HG03095 (cell line): ENCODE measurements around the gene UBAC2.
"Not testable (repeated sequence)": the region's sequence is repeated elsewhere in the genome, so short reads cannot be mapped to it uniquely, and the experiment has no call there.

Experiments
- ATAC-seq: cut with Tn5 transposase; IDR thresholded peaks from one replicate; pipeline ENCODE4 v1.9.1; 2021; ENCODE audit warnings: moderate library complexity; ENCODE audit not compliant: unreplicated experiment

Gene UBAC2

DNA sequence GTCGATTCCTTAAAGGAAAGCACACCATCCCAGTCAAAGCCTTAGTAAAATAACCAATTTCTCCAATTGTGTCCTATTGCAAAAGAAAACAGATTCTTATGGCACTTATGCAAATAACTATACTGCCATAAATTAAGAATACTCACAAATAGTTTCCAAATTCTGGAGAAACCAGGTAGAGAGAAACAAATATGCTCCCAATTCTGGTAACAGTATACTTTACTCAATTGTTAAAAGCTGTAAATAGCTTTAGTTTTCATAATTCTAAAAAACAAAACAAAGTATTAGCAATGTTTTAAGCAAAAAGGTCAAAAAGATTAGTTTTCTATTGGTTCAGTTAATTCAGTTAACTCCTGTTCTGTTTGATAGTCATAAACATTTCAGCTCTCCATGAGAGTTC lies 18.2 kb upstream of the UBAC2 start:
- ATAC-seq, result no peak

DNA sequence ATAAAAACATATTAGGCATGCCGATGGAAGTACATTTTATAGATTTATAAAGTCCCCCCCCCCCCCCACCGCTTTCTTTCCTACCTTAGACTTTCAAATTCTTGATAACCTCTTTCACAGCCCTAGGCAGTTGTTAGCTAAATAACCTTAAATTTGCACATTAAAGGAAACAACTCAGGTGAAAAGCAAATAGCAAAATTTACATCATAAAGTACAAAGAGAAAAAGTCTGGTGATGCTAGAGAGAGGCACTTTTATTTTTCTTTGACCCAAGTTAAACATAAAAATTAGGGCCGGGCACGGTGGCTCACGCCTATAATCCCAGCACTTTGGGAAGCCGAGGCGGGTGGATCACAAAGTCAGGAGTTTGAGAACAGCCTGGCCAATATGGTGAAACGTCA lies 15.0 kb upstream of the UBAC2 start:
- no peak for ATAC-seq

DNA sequence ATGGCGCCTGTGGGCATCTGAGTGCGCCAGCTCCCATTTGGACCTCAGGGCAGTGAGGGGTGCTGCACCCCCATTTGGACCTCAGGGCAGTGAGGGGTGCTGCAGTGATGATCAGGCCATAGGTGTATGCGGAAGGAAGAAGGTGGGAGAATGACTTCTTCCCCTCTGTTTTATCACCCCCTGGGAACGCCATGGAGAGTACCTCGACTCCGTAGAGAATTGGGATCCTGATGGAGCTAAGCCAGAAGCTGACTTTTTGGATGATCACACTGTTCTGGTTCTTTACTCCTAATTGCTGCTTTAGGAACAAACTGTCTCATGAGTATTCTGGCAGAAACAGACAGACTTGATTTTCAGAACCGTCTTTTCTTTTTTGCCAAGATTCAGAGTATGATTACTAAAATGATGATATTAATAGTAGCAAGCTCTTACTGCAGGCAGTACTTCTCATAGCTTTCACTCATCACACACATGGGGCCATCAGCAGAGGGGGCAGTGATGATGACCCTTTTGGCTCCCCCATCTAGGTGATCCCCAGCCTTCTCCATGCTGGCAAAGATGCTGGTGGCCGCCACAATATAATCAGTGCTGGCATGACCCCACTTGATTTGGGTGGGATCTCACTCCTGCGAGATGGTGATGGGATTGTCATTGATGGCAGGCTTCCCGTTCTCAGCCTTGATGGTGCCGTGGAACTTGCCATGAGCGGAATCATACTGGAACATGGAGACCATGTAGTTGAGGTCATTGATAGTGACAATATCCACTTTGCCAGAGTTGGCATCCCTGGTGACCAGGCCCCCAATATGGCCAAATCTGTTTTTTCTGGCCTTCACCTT lies 10.3 kb upstream of the UBAC2 start:
- no peak for ATAC-seq

DNA sequence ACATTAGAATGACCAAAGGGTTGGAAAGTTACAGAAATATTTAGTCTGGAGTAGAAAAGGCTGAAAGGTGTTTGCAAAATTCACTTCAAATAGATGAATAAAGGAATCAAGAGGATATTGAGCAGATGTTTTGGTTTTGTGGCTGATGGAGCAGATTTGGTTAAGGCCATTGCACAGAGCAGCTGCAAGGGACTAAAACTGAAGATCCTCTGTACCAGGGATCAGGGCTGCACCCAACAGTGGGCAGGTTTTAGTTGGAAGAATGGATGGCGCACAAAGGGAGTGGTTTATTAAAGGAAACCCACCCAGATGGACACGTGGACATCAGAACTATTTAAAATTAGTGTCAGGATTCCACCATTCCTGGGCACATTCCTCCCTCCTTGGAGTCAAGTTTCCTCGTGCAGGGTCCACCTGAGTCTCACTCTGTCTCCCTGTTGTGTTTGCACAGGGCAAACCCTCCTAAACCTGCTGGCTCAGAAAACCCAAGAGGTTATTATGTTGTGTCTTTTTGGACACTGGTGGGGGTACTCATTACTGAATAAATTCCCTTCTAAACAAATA lies 9.2 kb upstream of the UBAC2 start:
- no peak for ATAC-seq

DNA sequence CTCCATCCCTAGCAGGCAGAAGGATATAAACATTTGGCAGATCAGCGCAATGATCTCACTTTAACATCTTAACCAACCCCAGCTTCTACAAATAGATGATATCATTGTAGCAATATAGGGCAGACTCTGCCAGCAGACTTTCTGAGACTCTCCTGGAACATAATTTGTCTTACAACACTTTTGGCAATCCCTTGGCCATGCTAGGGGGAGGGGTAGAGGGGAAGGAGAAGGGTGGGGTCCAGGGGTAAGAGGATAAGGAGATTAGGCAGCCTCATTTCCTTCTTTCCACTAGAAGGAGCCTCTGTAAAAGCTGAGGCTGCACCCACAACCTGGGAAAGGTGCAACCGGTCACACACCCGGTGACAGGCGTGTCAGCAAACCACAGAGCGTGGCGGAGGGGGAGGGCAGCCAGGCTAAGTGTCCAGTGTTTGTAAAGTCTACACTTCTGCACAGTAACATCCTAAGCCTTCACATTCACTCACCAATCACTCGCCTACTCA lies 8.7 kb upstream of the UBAC2 start:
- no peak for ATAC-seq

DNA sequence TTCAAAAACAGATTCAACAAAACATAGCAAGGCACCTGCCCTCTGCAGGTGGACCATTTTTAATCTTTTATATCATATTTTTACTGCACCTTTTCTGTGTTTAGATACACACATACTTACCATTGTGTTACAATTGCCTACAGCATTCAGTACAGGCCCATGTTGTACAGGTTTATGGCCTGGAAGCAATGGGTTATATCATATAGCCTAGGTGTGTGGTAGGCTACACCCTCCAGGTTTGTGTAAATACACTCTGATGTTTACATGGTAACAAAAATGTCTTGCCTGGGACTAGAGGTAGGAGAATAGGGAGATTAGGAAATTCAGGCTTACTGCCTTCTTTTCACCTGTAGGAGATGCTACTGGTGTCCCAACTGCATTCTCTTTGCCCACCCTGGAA lies 8.2 kb upstream of the UBAC2 start:
- no peak for ATAC-seq

DNA sequence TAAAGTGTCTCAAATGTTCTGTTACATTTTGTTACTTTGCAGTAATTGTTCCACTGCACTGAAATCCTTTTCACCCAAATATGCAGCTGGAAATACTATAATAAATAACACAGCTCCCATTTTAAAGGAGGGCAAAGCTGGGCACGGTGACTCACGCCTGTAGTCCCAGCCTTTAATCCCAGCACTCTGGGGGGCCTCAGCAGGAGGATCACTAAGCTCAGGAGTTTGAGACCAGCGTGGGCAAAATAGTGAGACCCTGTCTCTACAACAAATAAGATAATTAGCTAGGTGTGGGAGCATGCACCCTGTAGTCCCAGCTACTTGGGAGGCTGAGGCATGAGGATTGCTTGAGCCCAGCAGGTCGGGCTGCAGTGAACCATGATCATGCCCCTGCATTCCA lies 7.5 kb upstream of the UBAC2 start:
- ATAC-seq, result no peak

DNA sequence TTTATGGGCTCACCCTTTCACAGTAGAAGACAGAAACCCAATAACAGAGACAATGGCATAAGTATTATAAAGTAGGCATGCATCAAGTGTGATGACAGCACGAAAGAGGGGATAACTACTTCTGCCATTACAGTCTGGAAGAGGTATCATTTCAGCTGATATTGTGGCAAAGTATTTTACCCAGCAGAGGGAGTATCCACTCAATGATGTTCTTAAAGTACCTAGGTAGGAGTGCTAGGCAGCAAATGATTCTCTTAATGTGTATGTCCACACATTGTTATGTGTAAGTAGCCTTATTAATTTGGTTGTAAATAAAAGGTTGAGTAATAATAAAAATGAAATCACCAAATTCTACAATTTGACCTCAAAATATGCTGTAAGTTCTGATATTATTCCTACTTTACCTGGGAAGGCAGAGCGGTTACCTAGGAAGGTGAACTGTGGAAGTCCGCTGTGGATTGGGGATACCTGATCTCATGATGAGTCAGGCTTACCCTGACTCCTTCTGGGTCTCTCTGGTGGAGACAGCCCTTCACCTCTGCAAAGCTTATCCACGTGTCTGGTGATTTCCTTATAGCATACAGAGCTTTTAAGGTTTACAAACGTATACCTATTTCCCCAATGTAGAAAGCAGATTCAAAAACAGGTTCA lies 4.1 kb upstream of the UBAC2 start:
- no peak for ATAC-seq

DNA sequence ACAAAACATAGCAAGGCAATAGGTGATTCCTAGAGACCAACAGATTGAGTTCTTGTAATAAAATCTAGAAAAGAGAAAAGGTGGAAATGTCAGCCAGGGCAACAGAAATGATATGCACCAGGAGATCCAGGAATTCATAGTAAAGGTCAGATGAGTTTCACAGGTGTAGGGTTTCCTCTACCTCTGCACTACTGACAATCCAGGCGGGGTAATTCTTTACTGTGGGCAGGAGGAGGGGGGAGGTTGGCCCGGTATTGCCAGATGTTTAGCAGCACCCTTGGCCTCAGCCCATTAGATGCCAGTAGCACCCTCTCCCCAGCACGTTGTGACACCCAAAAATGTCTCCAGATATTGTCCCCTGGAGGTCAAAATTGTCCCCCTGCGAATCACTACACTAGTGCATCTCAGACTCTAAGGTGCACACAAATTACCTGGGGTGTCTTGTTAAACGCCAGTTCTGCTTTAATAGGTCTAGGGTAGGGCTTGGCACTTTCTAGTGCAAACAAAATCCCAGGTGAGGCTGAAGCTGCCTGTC lies 3.5 kb upstream of the UBAC2 start:
- no peak for ATAC-seq

DNA sequence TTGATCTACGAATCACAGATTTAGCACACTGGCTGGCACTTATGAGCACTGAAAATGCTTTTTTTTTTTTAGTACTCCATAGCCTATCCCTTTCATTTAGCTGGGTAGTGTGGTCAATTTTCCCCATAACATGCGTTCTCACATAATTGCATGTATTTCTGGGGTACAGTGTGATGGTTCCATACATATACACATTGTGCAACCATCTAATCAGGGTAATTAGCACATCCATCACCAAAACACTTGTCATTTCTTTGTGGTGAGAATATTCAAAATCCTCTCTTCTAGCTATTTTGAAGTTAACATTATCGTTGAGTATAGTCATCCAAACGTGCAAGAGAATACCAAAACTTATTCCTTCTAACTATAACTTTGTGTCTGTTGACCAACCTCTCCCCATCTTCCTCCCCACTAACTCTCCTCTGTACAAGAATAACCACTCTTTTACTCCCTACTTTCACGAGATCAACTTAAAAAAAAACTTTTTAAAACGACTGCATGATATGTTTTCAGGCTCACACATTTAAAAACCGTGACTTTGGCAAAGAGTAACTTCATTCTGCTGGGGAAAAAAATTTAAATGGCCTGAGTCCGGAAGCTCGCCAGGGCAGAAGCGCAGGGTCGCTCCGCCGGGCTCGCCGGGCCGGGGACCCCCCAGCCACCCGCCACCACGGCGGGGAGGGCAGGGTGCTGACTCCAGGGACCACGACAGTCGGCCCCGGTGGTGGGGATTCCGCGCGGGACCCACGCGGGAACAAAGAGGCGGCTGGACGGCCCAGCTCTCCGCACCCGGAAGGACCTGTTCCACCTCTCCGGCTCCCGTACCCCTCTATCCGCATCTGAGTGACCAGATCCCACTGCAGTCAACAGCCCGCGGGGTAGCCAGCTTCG lies 868 bp upstream of the UBAC2 start:
- ATAC-seq, result peak; percentile 0

DNA sequence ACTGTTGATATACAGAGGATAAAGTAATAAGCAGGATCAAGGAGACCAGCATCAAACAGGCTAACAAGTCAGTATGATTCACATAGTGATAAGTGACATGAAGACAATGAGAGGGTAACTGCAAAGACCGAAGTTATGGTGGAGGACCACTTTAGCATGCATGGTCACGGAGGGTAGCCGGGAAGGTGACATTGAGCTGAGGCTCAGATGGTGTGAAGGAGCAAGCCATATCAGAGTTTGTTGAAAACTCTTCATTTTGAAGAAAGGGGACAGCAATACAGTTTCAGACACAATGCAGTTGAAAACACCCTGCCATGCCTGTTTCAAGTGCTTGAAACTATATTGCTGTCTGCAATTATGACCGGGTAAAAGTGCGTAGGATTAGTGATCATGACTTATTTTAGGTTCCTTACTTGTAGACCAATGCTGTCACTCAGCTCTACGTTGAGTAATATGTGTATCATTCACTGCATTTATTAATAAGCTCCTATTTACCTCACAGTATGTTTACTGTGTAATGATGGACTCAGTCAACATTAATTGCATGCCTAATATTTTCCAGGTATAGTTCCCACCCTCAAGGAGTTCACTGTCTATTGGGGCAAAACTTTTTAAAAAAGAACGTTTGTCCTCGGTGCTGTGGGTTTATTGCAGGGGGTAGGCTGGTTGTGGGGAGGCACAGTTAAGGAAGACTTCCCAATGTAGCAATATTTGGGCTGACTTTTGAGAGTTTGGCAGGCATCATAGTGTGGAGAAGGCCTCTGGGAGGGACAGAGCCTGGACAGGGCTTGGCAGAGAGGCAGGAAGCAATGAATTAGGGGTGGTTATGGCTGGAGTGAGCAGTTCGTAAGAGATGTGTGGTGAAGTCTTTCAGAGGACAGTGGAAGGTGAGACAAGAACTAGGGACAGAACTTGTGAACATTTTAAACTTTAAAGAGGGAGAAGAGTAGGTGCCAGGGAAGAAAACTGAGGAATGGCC lies 3.2 kb downstream of the UBAC2 start:
- no peak for ATAC-seq

DNA sequence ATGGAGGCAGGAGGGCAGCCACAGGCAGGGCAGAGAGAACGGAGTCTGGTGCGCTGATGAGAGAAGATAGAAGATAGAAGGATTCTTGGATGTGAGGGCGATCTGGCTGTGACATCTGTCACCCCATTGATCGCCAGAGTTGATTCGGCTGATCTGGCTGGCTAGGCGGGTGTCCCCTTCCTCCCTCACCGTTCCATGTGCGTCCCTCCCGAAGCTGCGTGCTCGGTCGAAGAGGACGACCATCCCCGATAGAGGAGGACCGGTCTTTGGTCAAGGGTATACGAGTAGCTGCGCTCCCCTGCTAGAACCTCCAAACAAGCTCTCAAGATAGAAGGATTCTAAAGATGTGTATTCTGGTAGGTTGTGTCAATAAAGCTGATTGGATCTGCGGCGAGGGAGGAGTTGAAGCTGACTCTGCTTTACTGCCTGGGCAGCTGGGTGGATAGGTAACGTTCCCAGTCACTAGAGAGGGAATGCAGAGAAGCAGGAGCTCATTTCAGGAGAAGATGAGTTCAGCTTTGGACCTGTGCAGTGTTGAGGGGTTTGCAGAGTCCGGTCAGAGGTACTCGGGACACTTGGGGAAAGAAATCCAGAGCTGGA lies 5.1 kb downstream of the UBAC2 start:
- ATAC-seq, result no peak

DNA sequence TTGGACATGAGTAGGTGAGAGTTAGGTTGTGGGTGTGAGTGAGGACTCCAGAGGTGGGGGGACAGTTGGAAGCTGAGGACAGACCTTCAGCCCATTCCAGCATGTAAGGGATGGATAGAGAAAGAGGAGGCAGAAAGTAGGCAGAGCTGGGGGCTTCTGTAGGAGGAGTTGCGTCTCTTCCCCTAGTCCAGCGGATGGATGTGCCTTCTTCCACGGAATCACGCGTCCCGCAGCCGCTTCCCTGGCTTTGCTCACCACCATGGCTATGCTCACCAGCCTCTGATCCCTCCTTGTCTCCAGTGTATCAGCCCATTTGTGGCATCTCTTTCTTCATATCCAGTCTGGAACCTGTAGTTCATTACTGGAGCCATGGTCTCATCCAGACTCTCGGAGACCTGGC lies 5.6 kb downstream of the UBAC2 start:
- ATAC-seq, result no peak

DNA sequence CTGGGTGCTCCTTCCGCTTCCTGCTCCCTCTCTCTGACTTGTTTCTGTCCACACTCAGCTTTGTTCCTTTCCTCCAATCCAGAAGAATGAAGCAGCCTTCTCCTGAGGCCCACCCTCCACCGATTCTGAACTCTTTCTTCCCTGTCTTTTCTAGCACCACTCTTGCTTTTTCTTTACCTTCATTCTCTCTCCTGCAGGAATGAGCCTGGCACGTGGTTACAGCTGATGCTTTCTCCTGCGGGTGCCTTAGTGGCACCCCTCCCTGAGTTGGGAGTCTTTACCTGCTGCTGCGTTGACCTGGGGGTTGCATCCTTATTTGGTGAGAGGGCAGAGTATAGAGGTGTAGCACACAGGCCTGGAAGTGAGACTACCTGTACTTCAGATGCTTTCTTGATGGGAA lies 6.2 kb downstream of the UBAC2 start:
- no peak for ATAC-seq

DNA sequence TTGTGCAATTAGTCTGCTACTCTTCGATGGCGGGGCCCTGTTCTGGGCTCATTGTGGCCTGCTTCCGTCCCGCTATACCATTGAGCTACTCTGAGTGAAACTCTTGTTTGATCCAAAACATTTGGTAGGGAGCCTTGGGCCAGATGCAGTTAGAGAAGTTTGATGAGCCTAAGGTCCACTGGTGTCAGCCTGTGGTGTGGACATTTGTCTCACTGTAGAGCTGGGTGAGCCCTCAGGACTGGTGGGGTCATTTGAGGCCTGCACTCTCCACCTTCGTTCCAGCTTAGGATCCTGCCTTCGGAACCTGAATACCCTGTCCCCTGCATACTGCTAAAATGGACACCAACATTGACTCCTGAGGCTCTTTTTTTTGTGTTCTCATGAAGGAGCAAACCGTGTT lies 6.9 kb downstream of the UBAC2 start:
- no peak for ATAC-seq

DNA sequence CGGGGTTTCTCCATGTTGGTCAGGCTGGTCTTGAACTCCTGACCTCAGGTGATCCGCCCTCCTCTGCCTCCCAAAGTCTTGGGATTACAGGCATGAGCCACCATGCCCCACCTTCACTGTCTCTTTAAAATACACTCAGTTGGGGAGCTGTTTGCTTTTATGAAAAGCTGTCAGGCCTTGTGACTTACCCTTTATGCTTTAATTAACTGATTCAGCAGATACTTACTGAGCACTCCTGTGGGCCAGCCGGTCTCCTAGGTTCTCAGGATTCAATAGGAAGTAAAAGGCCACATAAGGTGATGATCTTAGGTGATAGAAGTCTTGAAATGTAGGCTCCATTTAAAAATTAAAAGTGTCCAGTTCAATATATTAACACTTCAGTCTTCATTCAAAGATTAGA lies 7.5 kb downstream of the UBAC2 start:
- no peak for ATAC-seq

DNA sequence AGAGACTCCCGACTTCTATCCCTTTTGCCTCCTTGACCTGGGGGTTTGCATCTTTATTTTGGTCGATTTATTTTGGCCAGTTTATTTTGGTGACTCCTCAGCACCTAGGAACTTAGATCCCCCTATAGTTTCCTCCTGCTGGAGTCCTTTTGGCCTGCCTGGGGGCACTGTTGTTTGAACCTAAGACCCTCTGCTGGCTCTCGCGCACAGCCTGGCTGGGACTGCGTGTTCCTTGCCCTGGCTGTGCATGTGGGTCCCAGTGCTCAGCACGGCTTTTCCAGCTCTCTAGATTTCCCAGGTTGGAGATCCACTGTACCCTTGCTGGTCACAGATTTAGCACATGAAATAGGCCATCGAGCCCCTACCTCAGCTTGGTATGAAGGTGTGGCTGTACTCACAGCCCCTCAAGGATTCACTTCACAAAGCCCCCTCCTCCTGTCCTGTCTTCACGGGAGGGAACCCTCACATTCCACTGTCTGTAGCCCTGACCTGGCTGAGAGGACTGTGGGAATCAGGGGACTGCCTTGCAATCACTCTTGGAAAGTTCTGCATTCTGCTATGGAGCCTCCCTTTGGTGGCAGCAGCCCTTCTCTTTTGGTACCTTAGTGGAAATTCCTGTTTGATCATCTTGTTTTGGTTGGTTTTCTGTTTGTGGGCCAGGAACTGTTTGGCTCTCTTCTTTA lies 8.3 kb downstream of the UBAC2 start:
- no peak for ATAC-seq

DNA sequence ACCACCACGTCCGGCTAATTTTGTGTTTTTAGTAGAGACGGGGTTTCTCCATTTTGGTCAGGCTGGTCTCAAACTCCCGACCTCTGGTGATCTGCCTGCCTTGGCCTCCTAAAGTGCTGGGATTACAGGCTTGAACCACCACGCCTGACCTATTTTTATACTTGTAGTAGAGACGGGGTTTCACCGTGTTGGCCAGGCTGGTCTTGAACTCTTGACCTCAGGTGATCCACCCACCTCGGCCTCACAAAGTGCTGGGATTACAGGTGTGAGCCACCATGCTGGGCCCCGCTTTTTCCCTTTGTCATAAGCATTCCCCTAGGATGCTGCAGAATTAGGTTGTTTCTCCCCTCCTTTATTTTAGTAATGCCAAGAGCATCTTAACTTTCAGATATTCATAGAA lies 10.0 kb downstream of the UBAC2 start:
- not testable (repeated sequence) for ATAC-seq
